Dendritic cell treated with granulocyte-macrophage colony-stimulating factor and Interleukin-4, amounts not matched to agents 40 ng/mL and 50 ng/mL, for 4 days (primary cell): Measurements from ENCODE around the gene ACADM.
"Not testable (repeated sequence)": the region's sequence is repeated elsewhere in the genome, so short reads cannot be mapped to it uniquely, and the experiment has no call there.

Experiments
- H3K27ac Mint-ChIP-seq: one replicate; pipeline ENCODE4 v1.8.0; 2022; ENCODE audit warnings: mild to moderate bottlenecking, mixed read lengths
- H3K27me3 Mint-ChIP-seq: one replicate; pipeline ENCODE4 v1.8.0; 2022; ENCODE audit warnings: mild to moderate bottlenecking, mixed read lengths
- H3K36me3 Mint-ChIP-seq: one replicate; pipeline ENCODE4 v1.8.0; 2022; ENCODE audit warnings: low read depth, mixed read lengths
- H3K4me1 Mint-ChIP-seq: one replicate; pipeline ENCODE4 v1.8.0; 2022; ENCODE audit warnings: low read depth, mixed read lengths
- H3K4me3 Mint-ChIP-seq: one replicate; pipeline ENCODE4 v1.8.0; 2022; ENCODE audit warnings: mild to moderate bottlenecking, moderate library complexity, mixed read lengths
- H3K9me3 Mint-ChIP-seq: one replicate; pipeline ENCODE4 v1.8.0; 2022; ENCODE audit warnings: mixed read lengths
- intact Hi-C: fragments of 100-400 bp; cut with micrococcal nuclease; formaldehyde crosslinking; loops from one replicate; pipeline ENCODE4 v1.15.0; 2022

ACADM gene

GRCh38 chr1:75722966-75723365 lies 1.5 kb upstream of the ACADM start:
- no peaks in the 10 kb centered on the region for H3K9me3 Mint-ChIP-seq
- intact Hi-C loops: no loop called here
- no peaks in the 10 kb centered on the region for H3K27me3 Mint-ChIP-seq
- no peak overlapping the region for H3K27ac Mint-ChIP-seq
- H3K36me3 Mint-ChIP-seq: peaks cover 7% of the 10 kb centered on the region
- peak overlapping the region; percentile 40 for H3K4me3 Mint-ChIP-seq
- peaks cover 23% of the 10 kb centered on the region for H3K4me1 Mint-ChIP-seq

GRCh38 chr1:75723989-75724471 lies 479 bp upstream of the ACADM start:
- peak overlapping the region; percentile 91 for H3K4me3 Mint-ChIP-seq
- H3K9me3 Mint-ChIP-seq: no peaks in the 10 kb centered on the region
- intact Hi-C loops: loop anchor here (1.0 kb wide), 1 partner anchor 62 kb away; the partner anchor contains the start of gene RABGGTB
- H3K36me3 Mint-ChIP-seq: peaks cover 7% of the 10 kb centered on the region
- peaks cover 23% of the 10 kb centered on the region for H3K4me1 Mint-ChIP-seq
- H3K27ac Mint-ChIP-seq: peak overlapping the region; percentile 88
- H3K27me3 Mint-ChIP-seq: no peaks in the 10 kb centered on the region

DNA sequence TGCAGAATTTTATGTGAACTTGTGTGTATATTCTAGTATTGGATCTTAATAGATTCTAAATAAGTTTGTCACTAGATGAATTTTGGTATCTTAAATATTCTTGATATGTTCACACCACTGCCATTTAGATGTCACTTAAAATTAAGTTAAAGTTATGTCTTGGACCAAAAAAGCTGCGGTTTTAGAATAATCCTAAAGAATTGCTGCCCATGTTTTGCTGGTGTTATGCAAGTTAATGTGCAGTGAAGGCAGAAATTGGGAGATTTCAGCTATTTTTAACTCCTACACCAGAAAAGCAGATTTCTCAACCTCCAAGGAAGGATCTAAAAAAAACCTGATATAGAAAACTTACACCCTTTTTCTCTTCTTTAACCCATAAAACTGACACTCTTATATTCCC lies 757 bp downstream of the ACADM start:
- no peaks in the 10 kb centered on the region for H3K27me3 Mint-ChIP-seq
- peak overlapping the region; percentile 91 for H3K4me3 Mint-ChIP-seq
- peak overlapping the region; percentile 88 for H3K27ac Mint-ChIP-seq
- peaks cover 23% of the 10 kb centered on the region for H3K4me1 Mint-ChIP-seq
- intact Hi-C loops: no loop called here
- H3K36me3 Mint-ChIP-seq: peaks cover 11% of the 10 kb centered on the region
- no peaks in the 10 kb centered on the region for H3K9me3 Mint-ChIP-seq

GRCh38 chr1:75725861-75726361 lies 1.4 kb downstream of the ACADM start:
- Mint-ChIP-seq H3K9me3 (no peaks in the 10 kb centered on the region), H3K4me3 (no peak overlapping the region), H3K4me1 (peaks cover 23% of the 10 kb centered on the region), H3K27ac (no peak overlapping the region), H3K36me3 (peaks cover 17% of the 10 kb centered on the region), H3K27me3 (no peaks in the 10 kb centered on the region)
- intact Hi-C loops: no loop called here

- Mint-ChIP-seq H3K4me1 (peaks cover 23% of the 10 kb centered on the region), H3K27ac (no peak overlapping the region)
Observed at GRCh38 chr1:75727571-75727970, 3.1 kb downstream of the ACADM start.

GRCh38 chr1:75730432-75730831 lies 5.9 kb downstream of the ACADM start:
- Mint-ChIP-seq H3K36me3 (peaks cover 46% of the 10 kb centered on the region), H3K4me3 (no peak overlapping the region), H3K27ac (peak overlapping the region; percentile 39), H3K27me3 (no peaks in the 10 kb centered on the region), H3K4me1 (peaks cover 21% of the 10 kb centered on the region), H3K9me3 (no peaks in the 10 kb centered on the region)
- intact Hi-C loops: no loop called here

More at GRCh38 chr1:75727571-75727970, 3.1 kb downstream of the ACADM start:
- intact Hi-C loops: no loop called here
- Mint-ChIP-seq H3K36me3 (peaks cover 29% of the 10 kb centered on the region), H3K27me3 (no peaks in the 10 kb centered on the region), H3K4me3 (no peak overlapping the region), H3K9me3 (no peaks in the 10 kb centered on the region)

GRCh38 chr1:75731881-75732280 lies 7.4 kb downstream of the ACADM start:
- intact Hi-C loops: no loop called here
- peaks cover 6% of the 10 kb centered on the region for H3K4me1 Mint-ChIP-seq
- H3K9me3 Mint-ChIP-seq: no peaks in the 10 kb centered on the region
- peaks cover 55% of the 10 kb centered on the region for H3K36me3 Mint-ChIP-seq
- no peak overlapping the region for H3K27ac Mint-ChIP-seq
- no peaks in the 10 kb centered on the region for H3K27me3 Mint-ChIP-seq
- no peak overlapping the region for H3K4me3 Mint-ChIP-seq

DNA sequence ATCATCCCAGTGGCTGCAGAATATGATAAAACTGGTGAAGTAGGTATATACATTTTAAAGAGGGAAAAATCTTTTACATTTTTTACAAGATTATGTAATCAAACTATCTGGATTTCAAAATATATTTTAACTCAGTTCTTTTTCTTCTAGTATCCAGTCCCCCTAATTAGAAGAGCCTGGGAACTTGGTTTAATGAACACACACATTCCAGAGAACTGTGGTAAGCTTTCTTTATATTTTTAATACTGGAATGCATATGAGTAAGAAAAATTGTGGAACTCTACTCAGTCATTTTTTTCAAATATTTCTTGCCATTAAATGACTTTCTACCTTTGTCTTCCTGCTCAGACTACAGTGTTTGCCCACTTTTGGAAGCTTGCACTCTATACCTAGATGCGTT lies 8.2 kb downstream of the ACADM start:
- Mint-ChIP-seq H3K4me3 (no peak overlapping the region), H3K4me1 (peaks cover 2% of the 10 kb centered on the region), H3K36me3 (peaks cover 55% of the 10 kb centered on the region), H3K9me3 (no peaks in the 10 kb centered on the region), H3K27ac (no peak overlapping the region), H3K27me3 (no peaks in the 10 kb centered on the region)
- intact Hi-C loops: no loop called here

DNA sequence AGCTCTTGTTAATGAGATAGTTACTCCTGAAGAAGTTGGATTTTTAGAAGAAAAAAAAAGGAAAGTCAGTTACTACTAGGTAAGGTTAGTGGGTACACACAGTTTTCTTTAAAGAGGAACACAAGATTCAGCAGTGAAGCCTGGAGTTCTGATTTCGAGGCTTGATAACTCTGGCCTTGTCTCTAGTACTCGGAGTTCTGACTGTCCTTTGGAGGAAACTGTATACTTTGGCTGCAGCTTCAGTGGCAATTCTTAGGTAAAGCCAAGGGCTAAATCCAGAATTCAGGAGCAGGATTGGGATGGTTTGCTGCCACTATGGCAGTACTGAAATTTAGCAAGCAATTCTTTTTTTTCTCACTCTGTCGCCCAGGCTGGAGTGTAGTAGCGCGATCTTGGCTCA lies 9.2 kb downstream of the ACADM start:
- H3K4me3 Mint-ChIP-seq: no peak overlapping the region
- H3K27me3 Mint-ChIP-seq: no peaks in the 10 kb centered on the region
- intact Hi-C loops: no loop called here
- no peaks in the 10 kb centered on the region for H3K4me1 Mint-ChIP-seq
- H3K36me3 Mint-ChIP-seq: peaks cover 58% of the 10 kb centered on the region
- no peak overlapping the region for H3K27ac Mint-ChIP-seq
- no peaks in the 10 kb centered on the region for H3K9me3 Mint-ChIP-seq

DNA sequence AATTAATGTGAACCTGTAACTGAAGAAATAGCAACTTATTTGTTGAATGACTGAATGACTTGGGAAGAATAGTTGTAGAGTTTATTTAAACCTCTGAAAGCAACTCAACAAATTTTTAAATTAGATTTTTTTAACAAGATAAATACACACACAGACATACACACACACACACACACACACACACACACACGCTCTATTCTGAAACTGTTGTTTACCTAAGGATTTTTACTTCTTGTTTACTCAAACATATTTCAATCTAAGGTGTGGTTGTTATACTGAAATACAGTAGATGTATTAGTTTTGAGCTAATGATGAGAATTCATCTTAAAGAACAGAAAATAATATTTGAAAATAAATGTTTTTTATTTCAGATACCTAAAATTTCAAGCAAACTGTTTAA lies 11.5 kb downstream of the ACADM start:
- peaks cover 66% of the 10 kb centered on the region for H3K36me3 Mint-ChIP-seq
- intact Hi-C loops: no loop called here
- H3K27ac Mint-ChIP-seq: no peak overlapping the region

GRCh38 chr1:75742047-75742625 lies 17.6 kb downstream of the ACADM start:
- H3K36me3 Mint-ChIP-seq: peaks cover 59% of the 10 kb centered on the region
- no peak overlapping the region for H3K27ac Mint-ChIP-seq
- no peaks in the 10 kb centered on the region for H3K9me3 Mint-ChIP-seq
- H3K4me3 Mint-ChIP-seq: no peak overlapping the region
- intact Hi-C loops: no loop called here
- H3K4me1 Mint-ChIP-seq: peaks cover 23% of the 10 kb centered on the region
- no peaks in the 10 kb centered on the region for H3K27me3 Mint-ChIP-seq

More for the DNA sequence above, 11.5 kb downstream of the ACADM start:
- Mint-ChIP-seq H3K4me3 (no peak overlapping the region), H3K4me1 (no peaks in the 10 kb centered on the region), H3K27me3 (no peaks in the 10 kb centered on the region), H3K9me3 (no peaks in the 10 kb centered on the region)

- intact Hi-C loops: no loop called here
- H3K4me3 Mint-ChIP-seq: no peak overlapping the region
- H3K36me3 Mint-ChIP-seq: peaks cover 48% of the 10 kb centered on the region
- no peaks in the 10 kb centered on the region for H3K9me3 Mint-ChIP-seq
- H3K4me1 Mint-ChIP-seq: peaks cover 23% of the 10 kb centered on the region
- H3K27ac Mint-ChIP-seq: peak overlapping the region; percentile 38
- no peaks in the 10 kb centered on the region for H3K27me3 Mint-ChIP-seq
Observed at GRCh38 chr1:75745276-75745675, 20.8 kb downstream of the ACADM start.

- peaks cover 67% of the 10 kb centered on the region for H3K36me3 Mint-ChIP-seq
- intact Hi-C loops, H3K4me3 Mint-ChIP-seq, H3K27me3 Mint-ChIP-seq, H3K27ac Mint-ChIP-seq, H3K4me1 Mint-ChIP-seq: not testable (repeated sequence)
- peaks cover 35% of the 10 kb centered on the region for H3K9me3 Mint-ChIP-seq
Observed at GRCh38 chr1:75757210-75757609, 32.7 kb downstream of the ACADM start.

- peaks cover 35% of the 10 kb centered on the region for H3K9me3 Mint-ChIP-seq
- intact Hi-C loops, H3K4me1 Mint-ChIP-seq, H3K27ac Mint-ChIP-seq, H3K27me3 Mint-ChIP-seq, H3K4me3 Mint-ChIP-seq: not testable (repeated sequence)
- peaks cover 54% of the 10 kb centered on the region for H3K36me3 Mint-ChIP-seq
Observed at GRCh38 chr1:75758543-75758942, 34.0 kb downstream of the ACADM start.
